Colonic mucosa (tissue), 4 donors: ENCODE data around the gene TLR3. TPM values are rescaled to one million over a fixed set of nuclear protein-coding genes. Genes with fewer than 3 reads are reported as not detected.

Experiments used
- DNase-seq: peaks from one replicate; pipeline ENCODE4 v3.0.0-alpha.2; 2020
- H3K27ac ChIP-seq: fragments of 200-600 bp; one replicate; pipeline ENCODE4 v1.8.0; 2021
- H3K27me3 ChIP-seq: fragments of 200-600 bp; one replicate; pipeline ENCODE4 v1.8.0; 2021
- H3K36me3 ChIP-seq: fragments of 200-600 bp; one replicate; pipeline ENCODE4 v1.8.0; 2021
- H3K4me1 ChIP-seq: fragments of 200-600 bp; one replicate; pipeline ENCODE4 v1.8.0; 2021; ENCODE audit warnings: mild to moderate bottlenecking
- H3K4me3 ChIP-seq: fragments of 200-600 bp; one replicate; pipeline ENCODE4 v1.8.0; 2021
- H3K9ac ChIP-seq, 2 donors: one replicate each; pipeline ENCODE4 v1.7.0; 2013; ENCODE audit warnings: control low read depth in 2 of 2, low read depth in 2 of 2, low read length in 2 of 2
- H3K9me3 ChIP-seq: fragments of 200-600 bp; one replicate; pipeline ENCODE4 v1.8.0; 2021
- CTCF ChIP-seq: fragments of 200-600 bp; IDR thresholded peaks from one replicate; pipeline ENCODE4 v1.8.0; 2022; ENCODE audit warnings: antibody characterized with exemption, mild to moderate bottlenecking
- intact Hi-C: fragments of 100-400 bp; cut with DNase I; formaldehyde crosslinking; loops from one replicate; pipeline ENCODE4 v1.14.1; 2022
- total RNA-seq, 2 donors: library from RNA; stranded (reverse); fragmentation: NEBNext Ultra II Directional in 1 of 2; extraction: Animal tissue kit (Norgen Biotek cat#: 25700) in 1 of 2; gene quantifications; one replicate each; pipeline ENCODE4 v1.2.1, GENCODE V29; 2021
- donor health status: healthy.
- donor health status: DM: no; HTN: no; CAD: no.
- donor health status: DM: no; HTN: no; CAD: no.

Gene TLR3
- total RNA-seq, 2 donors from 2014 or later, result 13.6 to 48.6 TPM

- Histone ChIP-seq H3K27ac (no peak overlapping the region), H3K27me3 (no peaks in the 10 kb centered on the region), H3K4me1 (no peaks in the 10 kb centered on the region), H3K9me3 (no peaks in the 10 kb centered on the region), H3K4me3 (no peak overlapping the region), H3K9ac (no peak overlapping the region), H3K36me3 (no peaks in the 10 kb centered on the region)
- no peak for DNase-seq
- intact Hi-C loops, result no loop called here
- no peak for TF ChIP-seq CTCF
Observed at GRCh38 chr4:186072516-186072915, 3.6 kb downstream of the TLR3 start.

GRCh38 chr4:186074189-186074588, 5.2 kb downstream of the TLR3 start:
- H3K4me1 ChIP-seq, result no peaks in the 10 kb centered on the region
- H3K9ac ChIP-seq, result no peak overlapping the region
- H3K36me3 ChIP-seq, result no peaks in the 10 kb centered on the region
- no peak for DNase-seq
- no peak overlapping the region for H3K4me3 ChIP-seq
- no peaks in the 10 kb centered on the region for H3K27me3 ChIP-seq
- intact Hi-C loops, result no loop called here
- no peaks in the 10 kb centered on the region for H3K9me3 ChIP-seq
- TF ChIP-seq CTCF, result no peak
- no peak overlapping the region for H3K27ac ChIP-seq

GRCh38 chr4:186078981-186079638, 10.2 kb downstream of the TLR3 start:
- H3K27me3 ChIP-seq, result no peaks in the 10 kb centered on the region
- no peaks in the 10 kb centered on the region for H3K9me3 ChIP-seq
- DNase-seq, result no peak
- no peak overlapping the region for H3K9ac ChIP-seq
- H3K27ac ChIP-seq, result no peak overlapping the region
- H3K4me3 ChIP-seq, result no peak overlapping the region
- no peaks in the 10 kb centered on the region for H3K4me1 ChIP-seq
- TF ChIP-seq CTCF, result no peak
- no peaks in the 10 kb centered on the region for H3K36me3 ChIP-seq
- intact Hi-C loops, result no loop called here

GRCh38 chr4:186079694-186080093, 10.7 kb downstream of the TLR3 start:
- Histone ChIP-seq H3K9me3 (no peaks in the 10 kb centered on the region), H3K27me3 (no peaks in the 10 kb centered on the region), H3K4me3 (no peak overlapping the region), H3K9ac (no peak overlapping the region), H3K4me1 (no peaks in the 10 kb centered on the region), H3K27ac (no peak overlapping the region), H3K36me3 (no peaks in the 10 kb centered on the region)
- no peak for TF ChIP-seq CTCF
- intact Hi-C loops, result no loop called here
- DNase-seq, result no peak

- H3K9ac ChIP-seq, result no peak overlapping the region
- intact Hi-C loops, result no loop called here
Observed at GRCh38 chr4:186081202-186081807, 12.3 kb downstream of the TLR3 start.

More at GRCh38 chr4:186081202-186081807, 12.3 kb downstream of the TLR3 start:
- Histone ChIP-seq H3K9me3 (no peaks in the 10 kb centered on the region), H3K27me3 (no peaks in the 10 kb centered on the region), H3K27ac (no peak overlapping the region), H3K4me1 (no peaks in the 10 kb centered on the region), H3K36me3 (no peaks in the 10 kb centered on the region), H3K4me3 (no peak overlapping the region)
- DNase-seq, result no peak
- no peak for TF ChIP-seq CTCF
